ENCODE measurements around the gene DSCAM.

- TF ChIP-seq, protein P1, sequence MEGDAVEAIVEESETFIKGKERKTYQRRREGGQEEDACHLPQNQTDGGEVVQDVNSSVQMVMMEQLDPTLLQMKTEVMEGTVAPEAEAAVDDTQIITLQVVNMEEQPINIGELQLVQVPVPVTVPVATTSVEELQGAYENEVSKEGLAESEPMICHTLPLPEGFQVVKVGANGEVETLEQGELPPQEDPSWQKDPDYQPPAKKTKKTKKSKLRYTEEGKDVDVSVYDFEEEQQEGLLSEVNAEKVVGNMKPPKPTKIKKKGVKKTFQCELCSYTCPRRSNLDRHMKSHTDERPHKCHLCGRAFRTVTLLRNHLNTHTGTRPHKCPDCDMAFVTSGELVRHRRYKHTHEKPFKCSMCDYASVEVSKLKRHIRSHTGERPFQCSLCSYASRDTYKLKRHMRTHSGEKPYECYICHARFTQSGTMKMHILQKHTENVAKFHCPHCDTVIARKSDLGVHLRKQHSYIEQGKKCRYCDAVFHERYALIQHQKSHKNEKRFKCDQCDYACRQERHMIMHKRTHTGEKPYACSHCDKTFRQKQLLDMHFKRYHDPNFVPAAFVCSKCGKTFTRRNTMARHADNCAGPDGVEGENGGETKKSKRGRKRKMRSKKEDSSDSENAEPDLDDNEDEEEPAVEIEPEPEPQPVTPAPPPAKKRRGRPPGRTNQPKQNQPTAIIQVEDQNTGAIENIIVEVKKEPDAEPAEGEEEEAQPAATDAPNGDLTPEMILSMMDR (IDR thresholded peaks at IDR 0.05), result no peak
- TF ChIP-seq POLR2A (IDR thresholded peaks at IDR 0.05) (no peak), EP300 (IDR thresholded peaks at IDR 0.05) (no peak), POLR2AphosphoS5 (IDR thresholded peaks at IDR 0.05) (no peak)
Measured at GRCh38 chr21:40191196-40191595, 655.8 kb downstream of the DSCAM start.
